Fibroblast of lung (primary cell): ENCODE data around the gene NDEL1. TPM values are rescaled to one million over a fixed set of nuclear protein-coding genes. Genes with fewer than 3 reads are reported as not detected.

Experiments
- DNase-seq, 2 donors: peaks; one replicate each; pipeline versions ENCODE4 v3.0.0 to v3.0.0-alpha.2; 2010; ENCODE audit warnings: low read depth in 2 of 2
- H2AFZ ChIP-seq: 2 replicates; pipeline ENCODE4 v1.5.1; 2012; ENCODE audit warnings: low read length, control low read depth, inconsistent platforms
- H3K27ac ChIP-seq: 2 replicates; pipeline ENCODE4 v1.5.1; 2011; ENCODE audit warnings: low read length, control low read depth; ENCODE audit not compliant: insufficient read depth
- H3K27me3 ChIP-seq: 2 replicates; pipeline ENCODE4 v1.5.1; 2011; ENCODE audit warnings: mild to moderate bottlenecking, low read length; ENCODE audit not compliant: control insufficient read depth, insufficient read depth
- H3K36me3 ChIP-seq: 2 replicates; pipeline ENCODE4 v1.5.1; 2011; ENCODE audit warnings: low read length; ENCODE audit not compliant: control insufficient read depth, insufficient read depth
- H3K4me1 ChIP-seq: 2 replicates; pipeline ENCODE4 v1.5.1; 2011; ENCODE audit warnings: low read length; ENCODE audit not compliant: control insufficient read depth, insufficient read depth; ENCODE audit errors: extremely low read depth
- H3K4me2 ChIP-seq: 2 replicates; pipeline ENCODE4 v1.5.1; 2011; ENCODE audit warnings: low read length, control low read depth; ENCODE audit not compliant: insufficient read depth; ENCODE audit errors: extremely low read depth
- H3K4me3 ChIP-seq, 4 experiments: fragments of 200-600 bp in 1 of 4; sonication (generic) in 1 of 4; replicated peaks in 1 of 4; 2 replicates each; pipeline ENCODE4 v1.5.1; 2011 to 2016; ENCODE audit warnings: low read length in 4 of 4, low read depth in 3 of 4, mild to moderate bottlenecking in 3 of 4, control low read depth in 2 of 4, inconsistent platforms in 1 of 4, mixed read lengths in 1 of 4; ENCODE audit not compliant: insufficient read depth in 1 of 4; ENCODE audit errors: control extremely low read depth in 1 of 4
- H3K79me2 ChIP-seq: 2 replicates; pipeline ENCODE4 v1.5.1; 2012; ENCODE audit warnings: mild to moderate bottlenecking, low read length, inconsistent platforms; ENCODE audit not compliant: control insufficient read depth, insufficient read depth
- H3K9ac ChIP-seq: 2 replicates; pipeline ENCODE4 v1.5.1; 2011; ENCODE audit warnings: mild to moderate bottlenecking, low read length, control low read depth; ENCODE audit not compliant: insufficient read depth
- H3K9me3 ChIP-seq: 2 replicates; pipeline ENCODE4 v1.5.1; 2012; ENCODE audit warnings: low read depth, low read length; ENCODE audit not compliant: control insufficient read depth, insufficient read depth
- H4K20me1 ChIP-seq: 2 replicates; pipeline ENCODE4 v1.5.1; 2011; ENCODE audit warnings: low read length; ENCODE audit not compliant: control insufficient read depth, insufficient read depth; ENCODE audit errors: extremely low read depth
- CTCF ChIP-seq, 2 donors: IDR thresholded peaks in 1 of 2; conservative IDR thresholded peaks in 1 of 2; 1 replicate in 1 of 2; 2 replicates in 1 of 2; pipeline ENCODE4 v1.5.1; 2011 to 2012; ENCODE audit warnings: low read length in 2 of 2, control low read depth in 1 of 2, inconsistent platforms in 1 of 2, low read depth in 1 of 2, mild to moderate bottlenecking in 1 of 2
- EZH2 ChIP-seq: IDR thresholded peaks from 2 replicates; pipeline ENCODE4 v1.5.1; 2012; ENCODE audit warnings: low read length, control low read depth, mild to moderate bottlenecking; ENCODE audit errors: missing control alignments
- polyA plus RNA-seq, 2 donors: library from polyadenylated mRNA; depleted of rRNA in 1 of 2; stranded (reverse) in 1 of 2; unstranded in 1 of 2; fragments of >200 nt; gene quantifications; 2 replicates each; pipeline ENCODE4 v1.2.1, GENCODE V29; 2011 to 2012; ENCODE audit warnings: missing spikeins in 1 of 2
- total RNA-seq: library from RNA; depleted of rRNA; stranded (reverse); fragments of >200 nt; gene quantifications from 2 replicates; pipeline ENCODE4 v1.2.1, GENCODE V29; 2014

Gene NDEL1
- total and polyA plus RNA-seq, 2 donors (not counting 1 experiment from before 2014, with no cell fraction given): 45.4 to 88.6 TPM

GRCh38 chr17:8482546-8482945 is 46.9 kb downstream of the NDEL1 start:
- Histone ChIP-seq H3K4me1 (peaks cover 9% of the 10 kb centered on the region), H3K9ac (no peak overlapping the region), H3K79me2 (no peaks in the 10 kb centered on the region), H2AFZ (no peak overlapping the region), H3K27me3 (no peaks in the 10 kb centered on the region), H3K9me3 (no peaks in the 10 kb centered on the region), H3K27ac (no peak overlapping the region), H3K4me2 (no peak overlapping the region), H3K4me3 (no peak overlapping the region), H3K36me3 (peaks cover 15% of the 10 kb centered on the region), H4K20me1 (no peaks in the 10 kb centered on the region)
- peak in 1 of 2 donors; percentile 45 for DNase-seq
- no peak for TF ChIP-seq CTCF (conservative IDR thresholded peaks at IDR 0.05 in 1 of 2, IDR thresholded peaks at IDR 0.05 in 1 of 2; ENCODE audit: low read depth in 1 of 2, low read length in 2 of 2)
- no peak for TF ChIP-seq EZH2

GRCh38 chr17:8484465-8484864 is 48.8 kb downstream of the NDEL1 start:
- Histone ChIP-seq H3K9ac (no peak overlapping the region), H3K4me1 (peaks cover 12% of the 10 kb centered on the region), H3K9me3 (no peaks in the 10 kb centered on the region), H3K36me3 (peaks cover 18% of the 10 kb centered on the region), H4K20me1 (no peaks in the 10 kb centered on the region), H3K27me3 (no peaks in the 10 kb centered on the region), H3K79me2 (no peaks in the 10 kb centered on the region), H3K4me2 (no peak overlapping the region), H2AFZ (no peak overlapping the region), H3K4me3 (no peak overlapping the region), H3K27ac (no peak overlapping the region)
- no peak for TF ChIP-seq CTCF (conservative IDR thresholded peaks at IDR 0.05 in 1 of 2, IDR thresholded peaks at IDR 0.05 in 1 of 2; ENCODE audit: low read depth in 1 of 2, low read length in 2 of 2)
- no peak for TF ChIP-seq EZH2
- DNase-seq: no peak

- H3K4me1 ChIP-seq: peaks cover 3% of the 10 kb centered on the region
- no peaks in the 10 kb centered on the region for H3K79me2 ChIP-seq
- no peaks in the 10 kb centered on the region for H3K9me3 ChIP-seq
- no peak overlapping the region for H3K9ac ChIP-seq
- TF ChIP-seq CTCF (conservative IDR thresholded peaks at IDR 0.05 in 1 of 2, IDR thresholded peaks at IDR 0.05 in 1 of 2; ENCODE audit: low read depth in 1 of 2, low read length in 2 of 2) (no peak), EZH2 (no peak)
- no peaks in the 10 kb centered on the region for H3K27me3 ChIP-seq
- H3K4me3 ChIP-seq: no peak overlapping the region
- no peak for DNase-seq
- H2AFZ ChIP-seq: no peak overlapping the region
- H3K4me2 ChIP-seq: no peak overlapping the region
- no peaks in the 10 kb centered on the region for H4K20me1 ChIP-seq
- H3K27ac ChIP-seq: no peak overlapping the region
- peaks cover 17% of the 10 kb centered on the region for H3K36me3 ChIP-seq
Measured at GRCh38 chr17:8485491-8485890, 49.8 kb downstream of the NDEL1 start.
